Mammary epithelial cell (primary cell): ENCODE data around the gene IFT25.

Experiments
- EZH2 ChIP-seq: IDR thresholded peaks from 2 replicates; pipeline ENCODE4 v1.6.1; 2012; ENCODE audit warnings: low read length, inconsistent platforms, borderline replicate concordance
- TF ChIP-seq, protein P1 (sequence below), 2 donors: IDR thresholded peaks in 1 of 2; conservative IDR thresholded peaks in 1 of 2; 2 replicates each; pipeline ENCODE4 v1.5.1; 2011 to 2012; ENCODE audit warnings: inconsistent platforms in 2 of 2, low read length in 2 of 2, mild to moderate bottlenecking in 2 of 2, control low read depth in 1 of 2, low read depth in 1 of 2; ENCODE audit not compliant: insufficient read depth in 1 of 2; ENCODE audit errors: extremely low read depth in 1 of 2

DNA sequence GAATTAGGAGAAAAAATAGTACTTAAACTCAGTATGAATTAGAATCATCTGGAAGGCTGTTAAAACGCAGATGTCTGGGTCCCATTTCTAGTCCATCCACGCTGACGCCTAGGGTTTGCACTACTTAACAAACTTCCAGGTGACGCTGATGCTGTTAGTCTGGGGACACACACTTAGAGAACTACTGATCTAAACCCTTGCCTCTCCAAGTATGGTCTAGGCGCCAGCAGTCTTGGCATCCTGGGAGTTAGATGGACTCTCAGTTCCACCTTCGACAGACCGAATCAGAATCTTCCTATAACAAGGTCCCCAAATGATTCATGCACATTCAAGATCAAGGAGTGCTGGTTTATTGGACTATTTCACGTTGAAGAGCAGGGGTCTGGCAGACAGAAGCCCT lies 40.0 kb downstream of the IFT25 start:
- TF ChIP-seq, protein P1, sequence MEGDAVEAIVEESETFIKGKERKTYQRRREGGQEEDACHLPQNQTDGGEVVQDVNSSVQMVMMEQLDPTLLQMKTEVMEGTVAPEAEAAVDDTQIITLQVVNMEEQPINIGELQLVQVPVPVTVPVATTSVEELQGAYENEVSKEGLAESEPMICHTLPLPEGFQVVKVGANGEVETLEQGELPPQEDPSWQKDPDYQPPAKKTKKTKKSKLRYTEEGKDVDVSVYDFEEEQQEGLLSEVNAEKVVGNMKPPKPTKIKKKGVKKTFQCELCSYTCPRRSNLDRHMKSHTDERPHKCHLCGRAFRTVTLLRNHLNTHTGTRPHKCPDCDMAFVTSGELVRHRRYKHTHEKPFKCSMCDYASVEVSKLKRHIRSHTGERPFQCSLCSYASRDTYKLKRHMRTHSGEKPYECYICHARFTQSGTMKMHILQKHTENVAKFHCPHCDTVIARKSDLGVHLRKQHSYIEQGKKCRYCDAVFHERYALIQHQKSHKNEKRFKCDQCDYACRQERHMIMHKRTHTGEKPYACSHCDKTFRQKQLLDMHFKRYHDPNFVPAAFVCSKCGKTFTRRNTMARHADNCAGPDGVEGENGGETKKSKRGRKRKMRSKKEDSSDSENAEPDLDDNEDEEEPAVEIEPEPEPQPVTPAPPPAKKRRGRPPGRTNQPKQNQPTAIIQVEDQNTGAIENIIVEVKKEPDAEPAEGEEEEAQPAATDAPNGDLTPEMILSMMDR (conservative IDR thresholded peaks at IDR 0.05 in 1 of 2, IDR thresholded peaks at IDR 0.05 in 1 of 2; ENCODE audit: extremely low read depth in 1 of 2, insufficient read depth in 1 of 2, low read depth in 1 of 2, low read length in 2 of 2), result no peak
- no peak for TF ChIP-seq EZH2
